Lung (tissue), 12 donors: ENCODE measurements around the gene AUTS2. TPM values are rescaled to one million over a fixed set of nuclear protein-coding genes. Genes with fewer than 3 reads are reported as not detected.

Experiments used
- ATAC-seq: fragments of 200-7000 bp; cut with Tn5 transposase; one replicate; pipeline ENCODE4 v1.9.1; 2020; ENCODE audit warnings: moderate number of reproducible peaks; ENCODE audit not compliant: insufficient read depth, low FRiP score
- DNase-seq, 3 donors: peaks; one replicate each; pipeline ENCODE4 v3.0.0-alpha.2; 2013 to 2017
- H3K27ac ChIP-seq, 2 donors: one replicate each; pipeline ENCODE4 v1.5.1; 2013; ENCODE audit warnings: mild to moderate bottlenecking in 2 of 2, moderate library complexity in 2 of 2, control low read depth in 1 of 2, inconsistent platforms in 1 of 2, low read depth in 1 of 2, low read length in 1 of 2
- H3K27me3 ChIP-seq, 3 donors: one replicate each; pipeline ENCODE4 v1.5.1; 2013; ENCODE audit warnings: low read length in 2 of 3; ENCODE audit not compliant: control insufficient read depth in 3 of 3, insufficient read depth in 3 of 3
- H3K36me3 ChIP-seq, 4 donors: one replicate each; pipeline ENCODE4 v1.5.1; 2013; ENCODE audit warnings: low read length in 4 of 4, mild to moderate bottlenecking in 1 of 4, moderate library complexity in 1 of 4; ENCODE audit not compliant: control insufficient read depth in 4 of 4, insufficient read depth in 4 of 4
- H3K4me1 ChIP-seq, 5 donors: one replicate each; pipeline ENCODE4 v1.5.1; 2013; ENCODE audit warnings: low read length in 5 of 5, mild to moderate bottlenecking in 2 of 5, moderate library complexity in 1 of 5; ENCODE audit not compliant: control insufficient read depth in 5 of 5, insufficient read depth in 5 of 5
- H3K4me3 ChIP-seq: one replicate; pipeline ENCODE4 v1.5.1; 2013; ENCODE audit warnings: mild to moderate bottlenecking, control low read depth, moderate library complexity
- H3K9ac ChIP-seq, 2 donors: one replicate each; pipeline ENCODE4 v1.5.1; 2013; ENCODE audit warnings: low read length in 2 of 2, control low read depth in 1 of 2; ENCODE audit not compliant: insufficient read depth in 1 of 2
- H3K9me3 ChIP-seq, 4 donors: one replicate each; pipeline ENCODE4 v1.5.1; 2013; ENCODE audit warnings: low read length in 3 of 4, mild to moderate bottlenecking in 1 of 4, moderate library complexity in 1 of 4; ENCODE audit not compliant: control insufficient read depth in 4 of 4, insufficient read depth in 3 of 4
- CTCF ChIP-seq: IDR thresholded peaks from 2 replicates; pipeline ENCODE4 v1.5.1; 2012; ENCODE audit warnings: mild to moderate bottlenecking; ENCODE audit errors: control extremely low read depth, extremely low read depth
- WGBS, 2 donors: extraction: QIAGEN DNeasy Blood & Tissue Kit; methylation state at CpG; one replicate each; pipeline ENCODE4 v1.1.7; 2013; 5-methylcytosine and 5-hydroxymethylcytosine counted together
- polyA plus RNA-seq, 2 donors: library from polyadenylated mRNA; stranded (reverse); fragments of 200-250 nt; gene quantifications; one replicate each; pipeline ENCODE4 v1.2.1, GENCODE V29; 2013
- total RNA-seq, 2 donors: library from RNA; depleted of rRNA in 1 of 2; stranded (reverse); fragments of >200 nt in 1 of 2; gene quantifications; one replicate each; pipeline ENCODE4 v1.2.1, GENCODE V29; 2014 to 2021
- donor health status: control.
- donor health status: control.
- donor health status: Bipolar disorder and iron deficiency.
- donor health status: healthy.
- donor health status: DM: yes; HTN: yes; CAD: no.

Gene AUTS2
- total and polyA plus RNA-seq, 4 donors, result 11.8 to 115 (median 40.6) TPM

- no peak for DNase-seq
These were observed 665.4 kb downstream of the AUTS2 start for GRCh38 chr7:70263471-70264255.

GRCh38 chr7:70266186-70266585 lies 667.9 kb downstream of the AUTS2 start:
- peaks cover 0 to 12% (median 0%) of the 10 kb centered on the region in 5 donors for H3K4me1 ChIP-seq
- DNase-seq (no peak), ATAC-seq (no peak)
- no peak overlapping the region for H3K27ac ChIP-seq
- no peaks in the 10 kb centered on the region for H3K27me3 ChIP-seq
- H3K9me3 ChIP-seq, result no peaks in the 10 kb centered on the region
- TF ChIP-seq CTCF, result no peak
- H3K36me3 ChIP-seq, result no peaks in the 10 kb centered on the region
- WGBS, 2 donors, result 75 to 88% methylated on average over 2 of the region's 2 CpGs
- no peak overlapping the region for H3K4me3 ChIP-seq
- H3K9ac ChIP-seq, result no peak overlapping the region

More at GRCh38 chr7:70263471-70264255, 665.4 kb downstream of the AUTS2 start:
- Histone ChIP-seq H3K9ac (no peak overlapping the region), H3K27ac (no peak overlapping the region), H3K9me3 (no peaks in the 10 kb centered on the region), H3K4me1 (peaks cover 0 to 16% (median 3%) of the 10 kb centered on the region in 5 donors), H3K4me3 (no peak overlapping the region), H3K27me3 (no peaks in the 10 kb centered on the region), H3K36me3 (no peaks in the 10 kb centered on the region)
- 81 to 88% methylated on average over 7 of the region's 7 CpGs for WGBS, 2 donors
- TF ChIP-seq CTCF, result no peak
- ATAC-seq, result no peak

- ATAC-seq (no peak), DNase-seq (peak in 1 of 3 donors; percentile 25)
- Histone ChIP-seq H3K36me3 (no peaks in the 10 kb centered on the region), H3K4me1 (peaks cover 0 to 12% (median 0%) of the 10 kb centered on the region in 5 donors), H3K9ac (no peak overlapping the region), H3K9me3 (no peaks in the 10 kb centered on the region), H3K4me3 (no peak overlapping the region), H3K27me3 (no peaks in the 10 kb centered on the region), H3K27ac (no peak overlapping the region)
- TF ChIP-seq CTCF, result no peak
- WGBS, 2 donors, result 73 to 83% methylated on average over 5 of the region's 5 CpGs
These were observed 669.3 kb downstream of the AUTS2 start for GRCh38 chr7:70267381-70268120.
